ENCODE measurements around the gene CLTC.

DNA sequence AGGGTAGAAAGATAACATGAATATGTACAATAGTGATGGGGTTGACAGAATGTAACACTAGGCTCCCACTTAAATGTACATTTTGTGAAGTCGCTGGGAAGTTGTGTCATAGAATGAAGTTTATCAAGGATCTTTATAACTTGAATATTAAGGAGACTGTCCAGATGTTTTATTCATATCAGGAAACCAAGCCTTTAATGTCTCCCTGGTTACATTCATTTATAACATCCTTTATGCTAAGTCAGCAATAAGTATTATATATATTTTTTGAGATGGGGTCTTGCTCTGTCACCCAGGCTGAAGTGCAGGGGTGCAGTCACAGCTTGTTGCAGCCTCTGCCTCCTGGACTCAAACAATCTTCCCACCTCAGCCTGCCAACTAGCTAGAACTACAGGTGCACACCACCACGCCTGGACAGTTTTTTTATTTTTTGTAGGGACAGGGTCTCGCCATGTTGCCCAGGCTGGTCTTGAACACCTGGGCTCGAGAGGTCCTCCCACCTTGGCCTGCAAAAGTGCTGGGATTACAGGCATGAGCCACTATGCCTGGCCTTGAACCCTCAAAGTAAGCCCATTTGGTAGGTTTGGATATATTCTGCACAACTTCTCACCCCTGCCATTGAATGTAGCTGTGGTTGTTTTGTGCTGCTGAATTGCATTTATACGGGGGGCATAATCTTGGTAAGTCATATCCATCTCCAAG lies 14.1 kb downstream of the CLTC start:
- TF ChIP-seq SUZ12 (IDR thresholded peaks at IDR 0.05) (no peak), TARDBP (IDR thresholded peaks at IDR 0.05) (no peak)
- TF ChIP-seq, protein P1, sequence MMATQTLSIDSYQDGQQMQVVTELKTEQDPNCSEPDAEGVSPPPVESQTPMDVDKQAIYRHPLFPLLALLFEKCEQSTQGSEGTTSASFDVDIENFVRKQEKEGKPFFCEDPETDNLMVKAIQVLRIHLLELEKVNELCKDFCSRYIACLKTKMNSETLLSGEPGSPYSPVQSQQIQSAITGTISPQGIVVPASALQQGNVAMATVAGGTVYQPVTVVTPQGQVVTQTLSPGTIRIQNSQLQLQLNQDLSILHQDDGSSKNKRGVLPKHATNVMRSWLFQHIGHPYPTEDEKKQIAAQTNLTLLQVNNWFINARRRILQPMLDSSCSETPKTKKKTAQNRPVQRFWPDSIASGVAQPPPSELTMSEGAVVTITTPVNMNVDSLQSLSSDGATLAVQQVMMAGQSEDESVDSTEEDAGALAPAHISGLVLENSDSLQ (IDR thresholded peaks at IDR 0.05) = no peak
